HepG2 (cell line): ENCODE results near the gene PPP1R18. TPM values are rescaled to one million over a fixed set of nuclear protein-coding genes. Genes with fewer than 3 reads are reported as not detected.

Source experiments
- BRD4 ChIP-seq: sonication (generic); formaldehyde crosslinking; IDR thresholded peaks from 2 replicates; pipeline ENCODE4 v1.4.0; 2020; ENCODE audit warnings: missing genetic modification reagents
- CERS6 ChIP-seq: sonication (generic); formaldehyde crosslinking; IDR thresholded peaks from 2 replicates; pipeline ENCODE4 v1.5.0; 2020; ENCODE audit warnings: missing genetic modification reagents
- CSRNP1 ChIP-seq: sonication (generic); formaldehyde crosslinking; IDR thresholded peaks from 2 replicates; pipeline ENCODE4 v1.8.1; 2023; ENCODE audit warnings: mild to moderate bottlenecking, missing genetic modification reagents
- CSRNP2 ChIP-seq: sonication (generic); formaldehyde crosslinking; conservative IDR thresholded peaks from 2 replicates; pipeline ENCODE4 v1.8.0; 2022; ENCODE audit warnings: low read depth, missing genetic modification reagents
- GTF3A ChIP-seq: sonication (generic); formaldehyde crosslinking; conservative IDR thresholded peaks from 2 replicates; pipeline ENCODE4 v1.4.0; 2020; ENCODE audit warnings: mild to moderate bottlenecking, missing genetic modification reagents
- JUNB ChIP-seq: sonication (generic); formaldehyde crosslinking; IDR thresholded peaks from 2 replicates; pipeline ENCODE4 v1.8.0; 2022; ENCODE audit warnings: missing genetic modification reagents, mild to moderate bottlenecking, borderline replicate concordance
- NCOA1 ChIP-seq: sonication (generic); formaldehyde crosslinking; IDR thresholded peaks from 2 replicates; pipeline ENCODE4 v1.9.0; 2021; ENCODE audit warnings: missing genetic modification reagents
- PAWR ChIP-seq: sonication (generic); formaldehyde crosslinking; IDR thresholded peaks from 2 replicates; pipeline ENCODE4 v1.4.0; 2020; ENCODE audit warnings: missing genetic modification reagents, mild to moderate bottlenecking, borderline replicate concordance
- SIX1 ChIP-seq: sonication (generic); formaldehyde crosslinking; IDR thresholded peaks from 2 replicates; pipeline ENCODE4 v1.4.0; 2020; ENCODE audit warnings: missing genetic modification reagents, borderline replicate concordance
- SMAD9 ChIP-seq: sonication (generic); formaldehyde crosslinking; IDR thresholded peaks from 2 replicates; pipeline ENCODE4 v1.5.1; 2020; ENCODE audit warnings: mild to moderate bottlenecking, missing genetic modification reagents
- ZNF207 ChIP-seq: fragments of 450-650 bp; IDR thresholded peaks from 2 replicates; pipeline ENCODE4 v1.6.1; 2016; ENCODE audit warnings: antibody characterized with exemption, borderline replicate concordance
- polyA plus RNA-seq, 8 experiments: library from polyadenylated mRNA; depleted of rRNA in 3 of 8; stranded (reverse) in 7 of 8; unstranded in 1 of 8; fragments of >200 nt; fragmentation: Illumina TruSeq in 4 of 8; extraction: Trizol in 4 of 8; gene quantifications; 2 replicates each; pipeline versions ENCODE4 v1.2.1 to v1.2.3, GENCODE V29; 2011 to 2016; ENCODE audit warnings: low read depth in 4 of 8, missing spikeins in 1 of 8, mixed read lengths in 1 of 8; ENCODE audit not compliant: insufficient read depth in 1 of 8
- total RNA-seq, 5 experiments: library from RNA; depleted of rRNA; stranded (reverse); fragments of >200 nt; fragmentation: Illumina TruSeq; extraction: Trizol; gene quantifications; 2 replicates each; pipeline ENCODE4 v1.2.3, GENCODE V29; 2016; ENCODE audit warnings: low read depth in 1 of 5
- TF ChIP-seq, protein P1 (sequence below): sonication (generic); formaldehyde crosslinking; IDR thresholded peaks from one replicate; pipeline ENCODE4 v1.5.1; 2020; ENCODE audit warnings: mild to moderate bottlenecking, missing genetic modification reagents; ENCODE audit errors: not compliant biosample characterization

Gene PPP1R18
- total and polyA plus RNA-seq, 2 of the 13 experiments (the other 11 are each of a cell fraction or from before 2014, with no cell fraction given) = 4.9 to 9.2 TPM

DNA sequence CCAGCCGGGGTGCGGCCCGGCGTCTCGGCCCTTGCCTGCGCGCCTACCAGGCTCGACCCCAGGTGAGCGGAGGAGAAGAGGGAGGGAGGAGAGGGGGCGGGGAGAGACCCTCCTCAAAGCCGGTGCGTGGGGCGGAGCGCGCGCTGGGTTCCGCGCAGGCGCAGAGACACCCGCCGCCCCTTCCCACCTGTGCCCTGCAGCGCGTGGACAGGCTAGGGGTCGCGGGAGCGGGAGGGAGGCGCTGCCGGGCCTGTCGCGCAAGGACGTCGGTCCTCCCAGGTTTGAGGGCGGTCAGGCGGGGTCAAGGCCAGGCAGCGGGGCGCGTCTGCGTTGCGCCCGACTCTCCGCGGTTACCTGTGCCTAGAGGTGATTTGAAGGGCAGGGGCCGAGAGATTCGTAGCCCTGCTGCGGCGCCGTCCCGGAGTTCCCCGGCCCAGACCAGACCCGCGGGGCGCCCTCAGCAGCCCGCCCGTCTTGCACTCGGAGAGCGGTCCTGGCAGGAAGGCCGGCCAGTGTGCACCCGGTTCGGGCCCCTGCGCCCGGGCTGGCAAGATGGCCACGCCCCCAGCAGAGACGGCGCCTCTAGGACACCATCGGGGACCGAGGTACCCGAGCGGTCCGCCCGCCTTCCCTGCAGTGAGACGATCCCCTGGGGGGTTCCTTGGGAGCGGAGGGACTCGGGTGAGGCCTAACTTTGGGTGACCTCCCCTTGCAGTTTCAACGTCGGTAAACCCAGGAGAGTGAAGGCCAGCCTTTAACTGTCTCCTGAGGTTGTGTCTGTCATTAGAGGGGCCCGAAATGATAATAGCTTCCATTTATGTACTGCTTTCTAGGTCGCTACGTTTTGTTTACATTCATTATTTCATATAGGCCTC, 39.0 kb downstream of the PPP1R18 start (continued):
- peak; percentile 88 for TF ChIP-seq BRD4 (CRISPR knock-in tag)
- peak; percentile 89 for TF ChIP-seq CSRNP1 (CRISPR knock-in tag)
- peak; percentile 97 for TF ChIP-seq SMAD9 (CRISPR knock-in tag)
- no peak for TF ChIP-seq CSRNP2 (CRISPR knock-in tag)
- no peak for TF ChIP-seq ZNF207
- no peak for TF ChIP-seq JUNB (CRISPR knock-in tag)
- TF ChIP-seq, protein P1, sequence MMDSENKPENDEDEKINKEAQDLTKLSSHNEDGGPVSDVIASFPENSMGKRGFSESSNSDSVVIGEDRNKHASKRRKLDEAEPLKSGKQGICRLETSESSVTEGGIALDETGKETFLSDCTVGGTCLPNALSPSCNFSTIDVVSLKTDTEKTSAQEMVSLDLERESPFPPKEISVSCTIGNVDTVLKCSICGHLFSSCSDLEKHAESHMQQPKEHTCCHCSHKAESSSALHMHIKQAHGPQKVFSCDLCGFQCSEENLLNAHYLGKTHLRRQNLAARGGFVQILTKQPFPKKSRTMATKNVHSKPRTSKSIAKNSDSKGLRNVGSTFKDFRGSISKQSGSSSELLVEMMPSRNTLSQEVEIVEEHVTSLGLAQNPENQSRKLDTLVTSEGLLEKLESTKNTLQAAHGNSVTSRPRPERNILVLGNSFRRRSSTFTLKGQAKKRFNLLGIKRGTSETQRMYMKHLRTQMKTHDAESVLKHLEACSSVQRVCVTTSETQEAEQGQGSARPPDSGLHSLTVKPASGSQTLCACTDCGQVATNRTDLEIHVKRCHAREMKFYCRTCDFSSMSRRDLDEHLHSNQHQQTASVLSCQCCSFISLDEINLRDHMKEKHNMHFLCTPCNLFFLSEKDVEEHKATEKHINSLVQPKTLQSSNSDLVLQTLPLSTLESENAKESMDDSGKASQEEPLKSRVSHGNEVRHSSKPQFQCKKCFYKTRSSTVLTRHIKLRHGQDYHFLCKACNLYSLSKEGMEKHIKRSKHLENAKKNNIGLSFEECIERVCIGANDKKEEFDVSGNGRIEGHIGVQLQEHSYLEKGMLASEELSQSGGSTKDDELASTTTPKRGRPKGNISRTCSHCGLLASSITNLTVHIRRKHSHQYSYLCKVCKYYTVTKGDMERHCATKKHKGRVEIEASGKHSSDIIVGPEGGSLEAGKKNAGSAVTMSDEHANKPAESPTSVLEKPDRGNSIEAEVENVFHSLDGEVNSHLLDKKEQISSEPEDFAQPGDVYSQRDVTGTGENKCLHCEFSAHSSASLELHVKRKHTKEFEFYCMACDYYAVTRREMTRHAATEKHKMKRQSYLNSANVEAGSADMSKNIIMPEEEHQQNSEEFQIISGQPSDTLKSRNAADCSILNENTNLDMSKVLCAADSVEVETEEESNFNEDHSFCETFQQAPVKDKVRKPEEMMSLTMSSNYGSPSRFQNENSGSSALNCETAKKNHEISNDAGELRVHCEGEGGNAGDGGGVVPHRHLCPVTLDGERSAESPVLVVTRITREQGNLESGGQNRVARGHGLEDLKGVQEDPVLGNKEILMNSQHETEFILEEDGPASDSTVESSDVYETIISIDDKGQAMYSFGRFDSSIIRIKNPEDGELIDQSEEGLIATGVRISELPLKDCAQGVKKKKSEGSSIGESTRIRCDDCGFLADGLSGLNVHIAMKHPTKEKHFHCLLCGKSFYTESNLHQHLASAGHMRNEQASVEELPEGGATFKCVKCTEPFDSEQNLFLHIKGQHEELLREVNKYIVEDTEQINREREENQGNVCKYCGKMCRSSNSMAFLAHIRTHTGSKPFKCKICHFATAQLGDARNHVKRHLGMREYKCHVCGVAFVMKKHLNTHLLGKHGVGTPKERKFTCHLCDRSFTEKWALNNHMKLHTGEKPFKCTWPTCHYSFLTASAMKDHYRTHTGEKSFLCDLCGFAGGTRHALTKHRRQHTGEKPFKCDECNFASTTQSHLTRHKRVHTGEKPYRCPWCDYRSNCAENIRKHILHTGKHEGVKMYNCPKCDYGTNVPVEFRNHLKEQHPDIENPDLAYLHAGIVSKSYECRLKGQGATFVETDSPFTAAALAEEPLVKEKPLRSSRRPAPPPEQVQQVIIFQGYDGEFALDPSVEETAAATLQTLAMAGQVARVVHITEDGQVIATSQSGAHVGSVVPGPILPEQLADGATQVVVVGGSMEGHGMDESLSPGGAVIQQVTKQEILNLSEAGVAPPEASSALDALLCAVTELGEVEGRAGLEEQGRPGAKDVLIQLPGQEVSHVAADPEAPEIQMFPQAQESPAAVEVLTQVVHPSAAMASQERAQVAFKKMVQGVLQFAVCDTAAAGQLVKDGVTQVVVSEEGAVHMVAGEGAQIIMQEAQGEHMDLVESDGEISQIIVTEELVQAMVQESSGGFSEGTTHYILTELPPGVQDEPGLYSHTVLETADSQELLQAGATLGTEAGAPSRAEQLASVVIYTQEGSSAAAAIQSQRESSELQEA = peak; percentile 98
- peak; percentile 18; the same call in 1 of the 2 replicates for TF ChIP-seq SIX1
- peak; percentile 97 for TF ChIP-seq NCOA1
- no peak for TF ChIP-seq CERS6 (CRISPR knock-in tag)
- TF ChIP-seq GTF3A (CRISPR knock-in tag) = no peak; the same call in 1 of the 2 replicates
- TF ChIP-seq PAWR (CRISPR knock-in tag) = peak; percentile 87; the same call in 1 of the 2 replicates
